ENCODE measurements around the gene MVD.

- TF ChIP-seq CTCF (IDR thresholded peaks at IDR 0.05; ENCODE audit: insufficient read depth, low read length, poor library complexity, severe bottlenecking) (no peak), EZH2phosphoT487 (conservative IDR thresholded peaks at IDR 0.05; ENCODE audit: low read length) (no peak)
These were observed 12.8 kb downstream of the MVD start for GRCh38 chr16:88649924-88650748.

Measured in SU-DHL-6 (cell line).